Activated CD4-positive, alpha-beta T cell treated with anti-CD3 and anti-CD28 coated beads, Interleukin-2, amount 10 ng/mL, durations not matched to agents 7 days and 5 days (primary cell): ENCODE measurements around the gene UBE2U. TPM values are rescaled to one million over a fixed set of nuclear protein-coding genes. Genes with fewer than 3 reads are reported as not detected.

Experiments used
- CTCF ChIA-PET: fragments of 350-600 bp; sonication (Branson Sonifier 250); formaldehyde crosslinking; loops from one replicate; lab custom pipeline; 2021; ENCODE audit warnings: antibody characterized with exemption; lab: Charles Lee
- POLR2A ChIA-PET: fragments of 350-600 bp; sonication (Branson Sonifier 250); formaldehyde crosslinking; loops from one replicate; lab custom pipeline; 2021; ENCODE audit warnings: antibody characterized with exemption; lab: Charles Lee
- DNase-seq: peaks from one replicate; pipeline ENCODE4 v3.0.0-alpha.2; 2020
- H3K27ac Mint-ChIP-seq: one replicate; pipeline ENCODE4 v1.8.0; 2021; ENCODE audit warnings: mild to moderate bottlenecking, moderate library complexity, mixed read lengths
- H3K27me3 Mint-ChIP-seq: one replicate; pipeline ENCODE4 v1.8.0; 2021; ENCODE audit warnings: mixed read lengths
- H3K36me3 Mint-ChIP-seq: one replicate; pipeline ENCODE4 v1.8.0; 2021; ENCODE audit warnings: low read depth, mixed read lengths
- H3K4me1 Mint-ChIP-seq: one replicate; pipeline ENCODE4 v1.8.0; 2021; ENCODE audit warnings: mixed read lengths
- H3K4me3 Mint-ChIP-seq: one replicate; pipeline ENCODE4 v1.8.0; 2021; ENCODE audit warnings: mild to moderate bottlenecking, moderate library complexity, mixed read lengths
- H3K9me3 Mint-ChIP-seq: one replicate; pipeline ENCODE4 v1.8.0; 2021; ENCODE audit warnings: mixed read lengths
- total RNA-seq, 2 experiments: library from RNA; stranded (reverse); gene quantifications; one replicate each; pipeline ENCODE4 v1.2.3, GENCODE V29; 2021

Gene UBE2U
- total RNA-seq, 2 experiments from 2014 or later: not detected

GRCh38 chr1:64287071-64287470, 83.6 kb downstream of the UBE2U start:
- CTCF ChIA-PET: no interaction called here
- POLR2A ChIA-PET: no interaction called here
- Mint-ChIP-seq H3K27me3 (peaks cover 5% of the 10 kb centered on the region), H3K4me3 (no peak overlapping the region), H3K4me1 (no peaks in the 10 kb centered on the region), H3K9me3 (peaks cover 2% of the 10 kb centered on the region), H3K36me3 (no peaks in the 10 kb centered on the region), H3K27ac (no peak overlapping the region)
- no peak for DNase-seq

DNA sequence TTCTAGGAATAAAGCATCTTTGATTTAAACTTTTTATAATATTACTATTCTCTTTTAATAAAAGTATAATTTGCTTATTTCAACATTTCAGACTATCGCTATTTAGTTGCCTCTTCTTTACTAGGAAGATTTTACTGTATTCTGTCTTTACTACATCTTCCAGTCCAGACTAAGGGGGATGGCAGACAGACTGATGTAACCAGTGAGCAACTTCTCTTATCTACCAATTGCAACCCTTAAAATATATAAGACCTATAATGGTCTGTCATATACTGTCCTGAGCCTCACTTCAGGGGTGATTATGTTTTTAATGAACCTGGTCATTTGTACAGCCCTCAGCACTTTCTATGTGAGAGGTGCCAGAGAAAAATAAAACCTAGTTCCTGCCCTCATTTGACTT, 87.0 kb downstream of the UBE2U start:
- Mint-ChIP-seq H3K27me3 (peaks cover 8% of the 10 kb centered on the region), H3K27ac (no peak overlapping the region), H3K4me3 (no peak overlapping the region), H3K9me3 (peaks cover 2% of the 10 kb centered on the region), H3K36me3 (no peaks in the 10 kb centered on the region), H3K4me1 (no peaks in the 10 kb centered on the region)
- no peak for DNase-seq
- ChIA-PET POLR2A (no interaction called here), CTCF (no interaction called here)

DNA sequence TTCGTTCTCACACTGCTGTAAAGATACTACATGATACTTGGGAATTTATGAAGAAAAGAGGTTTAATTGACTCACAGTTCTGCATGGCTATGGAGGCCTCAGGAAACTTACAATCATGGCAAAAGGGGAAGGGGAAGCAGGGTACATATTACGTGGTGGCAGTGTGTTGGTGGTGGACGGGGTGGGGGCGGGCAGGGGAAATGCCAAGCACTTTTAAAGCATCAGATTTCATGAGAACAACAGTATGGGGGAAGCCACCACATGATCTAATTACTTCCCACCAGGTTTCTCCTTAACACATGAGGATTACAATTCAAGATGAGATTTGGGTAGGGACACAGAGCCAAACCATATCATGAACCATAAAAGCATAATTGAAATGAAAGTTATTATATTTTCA, 88.5 kb downstream of the UBE2U start:
- DNase-seq: no peak
- Mint-ChIP-seq H3K27me3 (peaks cover 6% of the 10 kb centered on the region), H3K36me3 (no peaks in the 10 kb centered on the region), H3K4me1 (no peaks in the 10 kb centered on the region), H3K4me3 (no peak overlapping the region), H3K27ac (no peak overlapping the region), H3K9me3 (peaks cover 4% of the 10 kb centered on the region)
- ChIA-PET CTCF (no interaction called here), POLR2A (no interaction called here)

DNA sequence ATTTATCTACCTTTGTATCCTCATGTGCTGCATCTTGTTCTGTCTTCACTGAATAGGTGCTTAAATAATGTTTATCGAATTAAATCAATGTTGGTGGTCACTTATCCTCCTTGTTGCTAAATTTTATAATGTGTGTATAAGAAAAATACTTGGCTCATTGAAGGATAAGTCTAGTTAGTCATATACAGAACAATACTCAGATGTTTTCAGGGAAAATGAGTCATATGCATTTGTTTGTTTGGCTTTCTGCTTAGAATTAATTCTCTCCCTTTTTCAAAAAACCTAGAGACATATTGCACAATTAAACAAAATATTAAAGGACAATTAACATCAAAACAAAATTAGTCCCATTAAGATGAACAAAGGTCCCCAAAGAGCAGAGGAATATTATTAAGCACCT, 89.0 kb downstream of the UBE2U start:
- H3K9me3 Mint-ChIP-seq: peaks cover 4% of the 10 kb centered on the region
- CTCF ChIA-PET: no interaction called here
- H3K27ac Mint-ChIP-seq: no peak overlapping the region
- H3K27me3 Mint-ChIP-seq: peaks cover 9% of the 10 kb centered on the region
- no peaks in the 10 kb centered on the region for H3K36me3 Mint-ChIP-seq
- H3K4me1 Mint-ChIP-seq: no peaks in the 10 kb centered on the region
- no peak for DNase-seq
- POLR2A ChIA-PET: no interaction called here
- no peak overlapping the region for H3K4me3 Mint-ChIP-seq

DNA sequence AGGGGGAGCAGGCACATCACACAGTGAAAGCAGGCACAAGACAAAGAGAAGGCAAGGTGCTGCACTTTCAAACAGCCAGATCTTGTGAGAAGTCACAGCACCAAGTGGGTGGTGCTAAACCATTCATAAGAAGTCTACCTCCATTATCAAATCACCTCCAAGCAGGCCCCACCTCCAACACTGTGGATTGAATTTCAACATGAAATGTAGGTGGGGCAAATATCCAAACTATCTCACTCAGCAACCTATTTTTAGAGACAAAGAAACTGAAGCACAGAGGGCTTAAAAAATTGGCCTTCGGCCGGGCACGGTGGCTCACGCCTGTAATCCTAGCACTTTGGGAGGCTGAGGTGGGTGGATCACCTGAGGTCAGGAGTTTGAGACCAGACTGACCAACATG, 90.4 kb downstream of the UBE2U start:
- CTCF ChIA-PET: no interaction called here
- no peak overlapping the region for H3K27ac Mint-ChIP-seq
- peaks cover 4% of the 10 kb centered on the region for H3K9me3 Mint-ChIP-seq
- no peaks in the 10 kb centered on the region for H3K36me3 Mint-ChIP-seq
- peaks cover 9% of the 10 kb centered on the region for H3K27me3 Mint-ChIP-seq
- POLR2A ChIA-PET: no interaction called here
- DNase-seq: no peak
- H3K4me3 Mint-ChIP-seq: no peak overlapping the region
- no peaks in the 10 kb centered on the region for H3K4me1 Mint-ChIP-seq

GRCh38 chr1:64295136-64295535, 91.7 kb downstream of the UBE2U start:
- no peak overlapping the region for H3K4me3 Mint-ChIP-seq
- no peak for DNase-seq
- peaks cover 4% of the 10 kb centered on the region for H3K9me3 Mint-ChIP-seq
- ChIA-PET CTCF (no interaction called here), POLR2A (no interaction called here)
- no peak overlapping the region for H3K27ac Mint-ChIP-seq
- peaks cover 16% of the 10 kb centered on the region for H3K27me3 Mint-ChIP-seq
- H3K4me1 Mint-ChIP-seq: no peaks in the 10 kb centered on the region
- no peaks in the 10 kb centered on the region for H3K36me3 Mint-ChIP-seq

DNA sequence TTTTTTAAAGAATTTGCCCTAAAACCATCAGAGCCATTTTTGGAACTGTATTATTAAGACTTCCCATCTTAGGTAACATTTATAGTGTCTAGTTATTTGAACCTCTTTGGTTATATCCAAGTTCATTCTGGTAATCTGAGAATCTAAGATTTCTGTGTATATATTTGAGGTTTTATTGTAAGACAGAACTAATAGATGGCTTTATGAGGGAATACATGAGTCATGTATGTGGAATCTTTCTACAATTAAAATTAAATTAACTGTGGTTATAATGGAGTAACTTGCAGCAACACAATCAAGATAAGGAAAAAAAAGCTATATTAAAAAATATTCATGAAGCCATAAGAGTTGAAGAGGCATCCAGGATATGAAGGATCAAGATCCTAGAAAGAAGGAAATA, 92.1 kb downstream of the UBE2U start:
- Mint-ChIP-seq H3K9me3 (peaks cover 4% of the 10 kb centered on the region), H3K4me1 (no peaks in the 10 kb centered on the region), H3K27ac (no peak overlapping the region), H3K27me3 (peaks cover 17% of the 10 kb centered on the region), H3K36me3 (no peaks in the 10 kb centered on the region), H3K4me3 (no peak overlapping the region)
- ChIA-PET POLR2A (no interaction called here), CTCF (no interaction called here)
- no peak for DNase-seq

- Mint-ChIP-seq H3K27me3 (peaks cover 17% of the 10 kb centered on the region), H3K4me3 (no peak overlapping the region), H3K4me1 (no peaks in the 10 kb centered on the region), H3K27ac (no peak overlapping the region), H3K36me3 (no peaks in the 10 kb centered on the region), H3K9me3 (peaks cover 4% of the 10 kb centered on the region)
- ChIA-PET POLR2A (no interaction called here), CTCF (no interaction called here)
- no peak for DNase-seq
These were observed 93.0 kb downstream of the UBE2U start for GRCh38 chr1:64296459-64296858.

DNA sequence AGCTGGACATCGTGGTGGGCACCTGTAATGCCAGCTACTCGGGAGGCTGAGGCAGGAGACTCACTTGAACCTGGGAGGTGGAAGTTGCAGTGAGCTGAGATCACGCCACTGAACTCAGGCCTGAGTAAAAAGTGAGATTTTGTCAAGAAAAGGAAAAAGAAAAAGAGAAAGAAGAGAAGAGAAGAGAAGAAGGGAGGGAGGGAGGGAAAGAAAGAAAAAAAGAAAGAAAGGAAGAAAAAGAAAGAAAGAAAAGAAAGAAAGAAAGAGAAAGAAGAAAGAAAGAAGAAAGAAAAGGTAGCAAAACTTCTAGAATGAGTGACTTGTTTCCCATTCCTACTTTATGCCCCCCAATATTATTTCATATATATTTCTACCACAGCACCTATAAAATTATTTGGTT, 98.8 kb downstream of the UBE2U start:
- H3K27ac Mint-ChIP-seq: no peak overlapping the region
- no peak overlapping the region for H3K4me3 Mint-ChIP-seq
- no peaks in the 10 kb centered on the region for H3K4me1 Mint-ChIP-seq
- H3K27me3 Mint-ChIP-seq: peaks cover 9% of the 10 kb centered on the region
- H3K9me3 Mint-ChIP-seq: no peaks in the 10 kb centered on the region
- H3K36me3 Mint-ChIP-seq: no peaks in the 10 kb centered on the region
- ChIA-PET POLR2A (no interaction called here), CTCF (no interaction called here)
- DNase-seq: no peak

- H3K27ac Mint-ChIP-seq: no peak overlapping the region
- H3K36me3 Mint-ChIP-seq: no peaks in the 10 kb centered on the region
- no peak for DNase-seq
- H3K4me3 Mint-ChIP-seq: no peak overlapping the region
- ChIA-PET POLR2A (no interaction called here), CTCF (no interaction called here)
- H3K9me3 Mint-ChIP-seq: no peaks in the 10 kb centered on the region
- H3K4me1 Mint-ChIP-seq: no peaks in the 10 kb centered on the region
- H3K27me3 Mint-ChIP-seq: peaks cover 8% of the 10 kb centered on the region
These were observed 99.5 kb downstream of the UBE2U start for GRCh38 chr1:64302971-64303370.

DNA sequence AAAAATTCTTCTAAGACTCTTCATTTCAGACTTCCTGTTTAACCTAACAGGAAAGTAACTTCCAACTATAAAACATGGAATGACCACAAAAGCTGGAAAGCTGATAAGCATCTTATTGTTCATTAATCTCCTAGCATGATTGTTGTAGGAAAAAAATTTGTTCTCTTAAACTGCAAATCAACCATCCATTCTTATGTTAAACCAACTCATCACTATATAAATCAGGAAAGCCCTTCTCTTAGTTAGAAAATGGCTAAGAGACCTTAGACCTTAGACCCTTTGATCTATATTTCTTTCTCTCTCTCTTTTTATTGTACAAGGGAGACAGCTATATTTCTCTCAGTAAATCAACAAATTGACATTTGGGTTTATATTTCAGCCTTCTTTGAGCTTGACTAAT, 101.4 kb downstream of the UBE2U start:
- ChIA-PET CTCF (interaction anchor here (0.7 kb wide), 1 partner anchor 592 kb away, joined by 3 read pairs; no protein-coding TSS in a partner anchor), POLR2A (no interaction called here)
- Mint-ChIP-seq H3K27ac (no peak overlapping the region), H3K27me3 (peaks cover 4% of the 10 kb centered on the region), H3K36me3 (no peaks in the 10 kb centered on the region), H3K4me3 (no peak overlapping the region), H3K4me1 (no peaks in the 10 kb centered on the region), H3K9me3 (no peaks in the 10 kb centered on the region)
- no peak for DNase-seq

DNA sequence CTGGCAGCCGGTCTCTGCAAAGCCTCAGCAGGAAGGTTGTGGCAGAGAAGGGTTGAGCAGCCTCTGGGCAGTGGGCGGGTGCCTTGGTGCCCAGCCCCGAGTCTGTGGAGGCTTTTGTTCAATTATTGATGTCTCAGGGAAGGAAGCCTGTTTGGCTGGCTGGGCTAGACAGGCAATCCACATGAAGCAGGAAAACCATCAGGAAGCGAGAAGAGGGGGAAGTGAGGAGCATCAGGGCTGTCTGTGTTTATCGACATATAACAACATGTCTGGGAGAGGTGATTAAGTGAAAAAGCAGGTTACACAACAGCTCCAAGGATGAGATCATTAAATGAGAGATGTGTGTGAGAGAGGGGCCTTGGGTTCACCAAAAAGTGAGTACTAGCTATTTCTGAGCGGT, 105.4 kb downstream of the UBE2U start:
- POLR2A ChIA-PET: no interaction called here

GRCh38 chr1:64309431-64309831, 106.0 kb downstream of the UBE2U start:
- H3K4me1 Mint-ChIP-seq: no peaks in the 10 kb centered on the region
- ChIA-PET POLR2A (no interaction called here), CTCF (no interaction called here)
- H3K4me3 Mint-ChIP-seq: no peak overlapping the region
- no peaks in the 10 kb centered on the region for H3K36me3 Mint-ChIP-seq
- peaks cover 1% of the 10 kb centered on the region for H3K27me3 Mint-ChIP-seq
- no peak for DNase-seq
- no peak overlapping the region for H3K27ac Mint-ChIP-seq
- no peaks in the 10 kb centered on the region for H3K9me3 Mint-ChIP-seq

More for the DNA sequence above, 105.4 kb downstream of the UBE2U start:
- Mint-ChIP-seq H3K9me3 (no peaks in the 10 kb centered on the region), H3K36me3 (no peaks in the 10 kb centered on the region), H3K4me1 (no peaks in the 10 kb centered on the region), H3K27ac (no peak overlapping the region), H3K27me3 (no peaks in the 10 kb centered on the region), H3K4me3 (no peak overlapping the region)
- CTCF ChIA-PET: no interaction called here
- DNase-seq: no peak

- H3K4me3 Mint-ChIP-seq: no peak overlapping the region
- no peak for DNase-seq
- peaks cover 7% of the 10 kb centered on the region for H3K27me3 Mint-ChIP-seq
- ChIA-PET CTCF (no interaction called here), POLR2A (no interaction called here)
- H3K9me3 Mint-ChIP-seq: no peaks in the 10 kb centered on the region
- no peaks in the 10 kb centered on the region for H3K4me1 Mint-ChIP-seq
- H3K27ac Mint-ChIP-seq: no peak overlapping the region
- no peaks in the 10 kb centered on the region for H3K36me3 Mint-ChIP-seq
These were observed 107.3 kb downstream of the UBE2U start for GRCh38 chr1:64310760-64311159.
